RWPE2 (cell line): Measurements from ENCODE around the gene SFXN1.

Experiments
- ATAC-seq: fragments of 200-7000 bp; cut with Tn5 transposase; 3 replicates; pipeline ENCODE4 v1.9.1; 2021; ENCODE audit warnings: low read depth
- DNase-seq: peaks from one replicate; pipeline ENCODE4 v3.0.0-alpha.2; 2020; ENCODE audit warnings: low spot score
- H3K27ac ChIP-seq: fragments of 450-650 bp; 2 replicates; pipeline ENCODE4 v1.5.1; 2017; ENCODE audit warnings: mild to moderate bottlenecking; ENCODE audit not compliant: poor library complexity, severe bottlenecking
- H3K27me3 ChIP-seq: fragments of 250-450 bp; sonication (Bioruptor Pico); 2 replicates; pipeline ENCODE4 v1.5.1; 2021; ENCODE audit warnings: mild to moderate bottlenecking, moderate library complexity; ENCODE audit not compliant: insufficient read depth, poor library complexity, severe bottlenecking
- H3K36me3 ChIP-seq: fragments of 250-450 bp; sonication (Bioruptor Pico); 2 replicates; pipeline ENCODE4 v1.5.1; 2020; ENCODE audit warnings: low read depth, mild to moderate bottlenecking, moderate library complexity
- H3K4me1 ChIP-seq: fragments of 250-450 bp; sonication (Bioruptor Pico); 2 replicates; pipeline ENCODE4 v1.5.1; 2021; ENCODE audit warnings: mild to moderate bottlenecking, moderate library complexity; ENCODE audit not compliant: insufficient read depth, poor library complexity, severe bottlenecking
- H3K4me3 ChIP-seq: fragments of 250-450 bp; sonication (Bioruptor Pico); 2 replicates; pipeline ENCODE4 v1.5.1; 2021; ENCODE audit warnings: mild to moderate bottlenecking, moderate library complexity; ENCODE audit not compliant: severe bottlenecking
- H3K9me3 ChIP-seq: fragments of 250-450 bp; sonication (Bioruptor Pico); 2 replicates; pipeline ENCODE4 v1.5.1; 2021; ENCODE audit warnings: mild to moderate bottlenecking, moderate library complexity; ENCODE audit not compliant: severe bottlenecking
- TF ChIP-seq, protein P1 (sequence below): fragments of 450-650 bp; IDR thresholded peaks from one replicate; pipeline ENCODE4 v1.5.1; 2017; ENCODE audit warnings: mild to moderate bottlenecking, moderate library complexity; ENCODE audit not compliant: poor library complexity, severe bottlenecking

SFXN1 gene

DNA sequence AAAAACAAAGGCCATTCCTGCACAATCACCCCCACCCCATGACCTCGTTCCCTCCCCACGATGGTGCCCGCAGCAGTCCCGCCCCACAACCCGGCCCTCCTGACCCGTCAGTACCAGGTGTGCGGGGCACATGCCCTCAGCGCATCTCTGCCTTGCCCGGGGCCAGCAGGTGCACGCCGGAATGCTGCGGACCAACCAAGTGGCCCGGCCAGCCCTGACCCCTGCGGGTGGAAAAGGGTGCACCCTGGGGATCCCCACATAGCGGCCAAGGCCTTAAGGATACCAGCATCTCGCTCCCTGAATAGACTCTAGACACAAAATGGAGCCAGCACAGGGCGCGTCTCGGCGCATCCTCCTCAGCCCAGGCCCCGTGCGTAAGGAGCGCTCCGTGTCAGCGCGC, 6.0 kb downstream of the SFXN1 start:
- no peak for ATAC-seq
- H3K27ac ChIP-seq, result no peak overlapping the region
- peaks cover 7% of the 10 kb centered on the region for H3K4me1 ChIP-seq
- DNase-seq, result no peak
- no peaks in the 10 kb centered on the region for H3K9me3 ChIP-seq
- H3K36me3 ChIP-seq, result peaks cover 92% of the 10 kb centered on the region
- H3K27me3 ChIP-seq, result no peaks in the 10 kb centered on the region
- no peak overlapping the region for H3K4me3 ChIP-seq
- TF ChIP-seq, protein P1, sequence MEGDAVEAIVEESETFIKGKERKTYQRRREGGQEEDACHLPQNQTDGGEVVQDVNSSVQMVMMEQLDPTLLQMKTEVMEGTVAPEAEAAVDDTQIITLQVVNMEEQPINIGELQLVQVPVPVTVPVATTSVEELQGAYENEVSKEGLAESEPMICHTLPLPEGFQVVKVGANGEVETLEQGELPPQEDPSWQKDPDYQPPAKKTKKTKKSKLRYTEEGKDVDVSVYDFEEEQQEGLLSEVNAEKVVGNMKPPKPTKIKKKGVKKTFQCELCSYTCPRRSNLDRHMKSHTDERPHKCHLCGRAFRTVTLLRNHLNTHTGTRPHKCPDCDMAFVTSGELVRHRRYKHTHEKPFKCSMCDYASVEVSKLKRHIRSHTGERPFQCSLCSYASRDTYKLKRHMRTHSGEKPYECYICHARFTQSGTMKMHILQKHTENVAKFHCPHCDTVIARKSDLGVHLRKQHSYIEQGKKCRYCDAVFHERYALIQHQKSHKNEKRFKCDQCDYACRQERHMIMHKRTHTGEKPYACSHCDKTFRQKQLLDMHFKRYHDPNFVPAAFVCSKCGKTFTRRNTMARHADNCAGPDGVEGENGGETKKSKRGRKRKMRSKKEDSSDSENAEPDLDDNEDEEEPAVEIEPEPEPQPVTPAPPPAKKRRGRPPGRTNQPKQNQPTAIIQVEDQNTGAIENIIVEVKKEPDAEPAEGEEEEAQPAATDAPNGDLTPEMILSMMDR, result no peak

DNA sequence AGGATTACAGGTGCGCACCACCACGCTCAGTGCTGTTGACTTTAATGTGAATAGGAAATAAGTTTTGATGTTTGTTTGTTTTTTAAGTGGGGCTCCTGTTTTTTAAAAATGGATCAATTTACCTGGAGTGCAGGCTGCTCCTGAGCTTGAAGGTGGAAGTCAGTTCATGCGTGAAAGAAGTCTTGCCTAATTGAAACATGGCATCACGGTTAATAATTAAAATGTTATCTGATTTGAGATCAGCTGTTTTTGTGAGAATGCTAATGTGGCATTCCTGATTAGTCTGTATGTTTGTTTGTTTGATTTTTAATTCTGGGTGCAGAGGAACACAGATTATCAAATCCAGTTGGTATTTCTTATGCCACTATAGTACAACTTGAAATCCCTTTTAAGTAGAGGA, 6.5 kb downstream of the SFXN1 start:
- no peaks in the 10 kb centered on the region for H3K9me3 ChIP-seq
- DNase-seq, result no peak
- H3K27me3 ChIP-seq, result no peaks in the 10 kb centered on the region
- H3K4me1 ChIP-seq, result peaks cover 4% of the 10 kb centered on the region
- ATAC-seq, result no peak
- peaks cover 95% of the 10 kb centered on the region for H3K36me3 ChIP-seq
- H3K27ac ChIP-seq, result no peak overlapping the region
- H3K4me3 ChIP-seq, result no peak overlapping the region
- TF ChIP-seq, protein P1, result no peak

GRCh38 chr5:175485631-175486030, 7.3 kb downstream of the SFXN1 start:
- peaks cover 95% of the 10 kb centered on the region for H3K36me3 ChIP-seq

GRCh38 chr5:175487514-175488222, 9.3 kb downstream of the SFXN1 start:
- Histone ChIP-seq H3K27ac (no peak overlapping the region), H3K27me3 (no peaks in the 10 kb centered on the region), H3K9me3 (no peaks in the 10 kb centered on the region), H3K4me3 (no peak overlapping the region), H3K36me3 (peaks cover 95% of the 10 kb centered on the region), H3K4me1 (no peaks in the 10 kb centered on the region)
- DNase-seq, result no peak
- ATAC-seq, result no peak
- TF ChIP-seq, protein P1, result no peak

More at GRCh38 chr5:175485631-175486030, 7.3 kb downstream of the SFXN1 start:
- H3K4me1 ChIP-seq, result no peaks in the 10 kb centered on the region
- H3K4me3 ChIP-seq, result no peak overlapping the region
- no peaks in the 10 kb centered on the region for H3K9me3 ChIP-seq
- TF ChIP-seq, protein P1, result no peak
- no peak overlapping the region for H3K27ac ChIP-seq
- ATAC-seq, result no peak
- H3K27me3 ChIP-seq, result no peaks in the 10 kb centered on the region
- DNase-seq, result no peak
